Stimulated activated CD8-positive, alpha-beta memory T cell treated with anti-CD3 and anti-CD28 coated beads, Interleukin-12 subunit alpha, Interleukin-12 subunit beta, amount 100 ng/mL, for 24 hours (primary cell): ENCODE data around the gene XAF1.
"Not testable (repeated sequence)": the region's sequence is repeated elsewhere in the genome, so short reads cannot be mapped to it uniquely, and the experiment has no call there.

ENCODE experiments used
- DNase-seq: peaks from one replicate; pipeline ENCODE4 v3.0.0-alpha.2; 2020; ENCODE audit errors: extremely low read depth

Gene XAF1

DNA sequence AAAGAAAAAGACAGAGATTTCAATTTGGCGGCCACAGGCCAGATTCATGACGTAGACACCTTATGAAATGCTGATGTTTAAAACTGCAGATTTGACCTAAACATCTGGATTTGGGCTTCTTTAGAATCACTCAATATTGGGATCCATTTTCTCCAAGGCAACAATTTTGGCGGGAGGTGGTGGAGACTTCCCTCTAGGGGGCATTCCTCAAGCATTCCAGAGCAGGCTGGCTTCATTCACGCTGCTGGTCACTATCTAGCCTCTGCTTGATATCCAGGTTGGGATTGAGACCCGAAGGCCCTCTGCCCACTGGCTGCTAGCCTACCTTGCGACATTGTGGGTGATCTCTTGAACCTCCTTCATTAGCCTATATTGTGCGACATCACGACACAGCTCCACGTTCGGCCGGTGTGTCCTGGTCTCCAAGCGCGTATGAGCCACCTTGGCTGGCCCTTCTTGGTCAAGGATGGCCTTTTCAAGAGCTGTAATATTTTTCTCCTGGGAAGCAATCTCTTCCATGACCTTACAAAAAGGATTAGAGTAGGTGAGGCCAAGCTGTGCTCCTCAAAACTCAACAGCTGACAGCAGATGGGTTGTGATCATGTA, 44.7 kb downstream of the XAF1 start:
- no peak for DNase-seq

DNA sequence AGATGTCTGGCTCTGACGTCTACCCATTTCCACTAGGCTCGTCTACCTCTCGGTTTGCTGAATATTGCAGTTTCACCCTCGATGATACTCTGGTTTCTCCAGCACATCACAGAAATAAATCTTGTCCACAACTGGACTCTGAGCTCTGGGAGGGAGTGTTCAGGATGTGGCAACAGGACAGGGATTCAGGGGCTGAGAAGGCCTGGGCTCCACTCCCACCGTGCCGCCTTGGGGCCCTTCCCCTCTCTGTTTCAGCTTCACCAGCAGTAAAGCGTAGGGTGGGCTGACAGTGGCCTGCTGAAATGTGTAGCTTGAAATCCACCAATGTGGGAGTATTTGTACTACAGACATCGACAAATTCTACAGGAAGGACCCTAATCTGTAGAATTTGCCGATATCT, 55.7 kb downstream of the XAF1 start:
- DNase-seq = no peak

DNA sequence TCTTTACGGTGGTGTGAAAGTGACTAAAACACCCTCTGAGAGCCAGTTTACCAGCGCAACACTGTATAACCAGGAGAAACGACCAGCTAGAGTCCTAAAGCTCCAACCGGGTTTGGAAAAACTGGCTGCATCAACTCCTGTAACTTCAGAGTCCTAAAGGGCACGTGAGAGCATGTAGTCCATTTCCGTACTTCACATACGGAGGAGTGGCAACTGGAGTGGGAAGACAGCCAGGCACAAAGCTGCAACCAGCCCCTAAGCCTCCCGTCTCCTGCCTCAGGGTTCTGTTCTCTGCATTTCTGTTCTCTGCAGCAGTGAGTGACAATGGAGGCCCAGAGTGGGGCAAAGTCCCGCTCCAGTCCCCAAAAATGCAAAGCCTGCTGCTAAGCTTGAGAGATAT, 56.4 kb downstream of the XAF1 start:
- no peak for DNase-seq

DNA sequence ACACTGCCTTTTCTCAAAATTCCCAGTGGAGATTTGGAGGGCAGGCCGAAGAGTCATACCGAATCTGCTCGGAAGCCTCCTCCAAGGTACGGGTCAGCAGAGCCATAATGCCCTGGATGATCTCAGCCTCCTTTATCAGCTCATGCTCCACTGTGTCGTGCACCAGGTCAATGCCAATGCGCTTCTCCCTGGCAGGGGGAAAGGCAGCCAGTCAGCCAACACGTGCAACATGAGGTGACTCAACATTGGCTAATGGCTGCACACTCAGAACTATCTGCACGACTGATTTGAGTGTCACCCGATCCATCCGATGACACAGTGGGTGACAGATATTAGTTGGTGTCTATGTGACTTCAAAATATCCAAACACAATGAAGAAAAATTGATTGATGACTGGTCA, 59.9 kb downstream of the XAF1 start:
- no peak for DNase-seq

DNA sequence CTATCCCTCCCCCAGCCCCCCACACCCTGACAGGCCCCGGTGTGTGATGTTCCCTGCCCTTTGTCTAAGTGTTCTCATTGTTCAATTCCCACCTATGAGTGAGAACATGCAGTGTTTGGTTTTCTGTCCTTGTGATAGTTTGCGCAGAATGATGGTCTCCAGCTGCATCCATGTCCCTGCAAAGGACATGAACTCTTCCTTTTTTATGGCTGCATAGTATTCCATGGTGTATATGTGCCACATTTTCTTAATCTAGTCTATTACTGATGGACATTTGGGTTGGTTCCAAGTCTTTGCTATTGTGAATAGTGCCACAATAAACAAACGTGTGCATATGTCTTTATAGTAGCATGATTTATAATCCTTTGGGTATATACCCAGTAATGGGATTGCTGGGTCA, 60.5 kb downstream of the XAF1 start:
- DNase-seq = not testable (repeated sequence)

DNA sequence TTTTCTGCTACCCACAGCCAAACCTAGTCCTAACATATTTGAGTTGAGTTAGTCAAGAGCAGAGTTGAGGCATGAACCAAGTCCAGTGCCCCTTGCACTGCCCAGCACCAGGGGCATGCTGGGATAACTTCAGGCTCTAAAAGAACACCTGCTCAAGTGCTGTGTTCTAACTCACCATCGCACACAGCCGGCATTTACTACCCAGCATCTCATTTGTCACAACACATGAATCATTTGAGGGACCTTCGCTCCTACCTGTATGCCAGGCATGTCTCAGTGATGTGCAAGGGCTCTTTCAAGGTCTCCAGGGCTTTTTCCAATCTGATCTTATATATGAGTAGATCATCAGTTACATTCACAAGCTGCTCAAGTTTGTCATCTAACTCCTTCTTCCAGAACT, 63.1 kb downstream of the XAF1 start:
- DNase-seq = no peak

DNA sequence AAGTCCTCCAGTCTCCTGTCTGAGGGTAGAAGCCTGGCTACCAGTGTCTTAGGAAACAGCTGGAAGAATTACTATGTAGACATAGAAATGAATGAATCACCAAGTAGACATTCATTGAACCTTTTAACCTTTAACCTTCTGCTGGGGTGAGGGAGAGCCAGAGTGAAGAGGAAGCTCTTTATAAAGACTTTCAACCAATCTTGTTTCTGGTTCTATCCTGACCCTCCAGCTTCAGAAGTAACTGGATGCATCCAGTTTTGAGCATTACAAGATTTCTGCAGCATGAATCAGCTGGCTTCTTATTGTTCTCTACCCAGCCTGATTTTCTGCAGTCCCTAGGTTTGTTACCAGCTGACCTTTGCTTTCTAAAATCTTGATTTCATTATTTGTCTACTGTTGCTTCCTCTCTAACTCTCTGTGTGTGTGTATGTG, 67.2 kb downstream of the XAF1 start:
- DNase-seq = no peak
